Upper lobe of left lung (tissue), 4 donors: ENCODE measurements around the gene PLEKHA4.

Experiments used
- CTCF ChIP-seq, 6 experiments: fragments of 450-650 bp in 4 of 6; fragments of 200-600 bp in 2 of 6; sonication (generic) in 2 of 6; IDR thresholded peaks; one replicate each; pipeline ENCODE4 v1.5.1; 2016 to 2019; ENCODE audit warnings: antibody characterized with exemption in 6 of 6
- EP300 ChIP-seq, 4 donors: sonication (generic); formaldehyde crosslinking; IDR thresholded peaks; one replicate each; pipeline ENCODE4 v1.5.1; 2017; ENCODE audit warnings: antibody characterized with exemption in 4 of 4, control low read depth in 2 of 4
- POLR2A ChIP-seq, 4 donors: fragments of 450-650 bp; IDR thresholded peaks; one replicate each; pipeline ENCODE4 v1.5.1; 2016 to 2017; ENCODE audit warnings: antibody characterized with exemption in 4 of 4, mild to moderate bottlenecking in 2 of 4
- POLR2AphosphoS5 ChIP-seq, 2 donors: sonication (generic); formaldehyde crosslinking; IDR thresholded peaks; one replicate each; pipeline ENCODE4 v1.5.1; 2017; ENCODE audit warnings: antibody characterized with exemption in 2 of 2

GRCh38 chr19:48856921-48857320, 11.5 kb downstream of the PLEKHA4 start:
- TF ChIP-seq CTCF (IDR thresholded peaks at IDR 0.05) (no peak), EP300 (IDR thresholded peaks at IDR 0.05) (no peak), POLR2A (IDR thresholded peaks at IDR 0.05) (no peak), POLR2AphosphoS5 (IDR thresholded peaks at IDR 0.05) (no peak)
